KOPT-K1 (cell line): ENCODE results near the gene GABRB3.

Source experiments
- H3K27ac ChIP-seq: fragments of 200-600 bp; sonication (generic); 2 replicates; pipeline ENCODE4 v1.5.1; 2016; ENCODE audit warnings: antibody characterized with exemption, mild to moderate bottlenecking, low read depth, low read length; ENCODE audit not compliant: poor library complexity, severe bottlenecking
- H3K36me3 ChIP-seq: fragments of 200-600 bp; sonication (generic); 2 replicates; pipeline ENCODE4 v1.5.1; 2017; ENCODE audit warnings: antibody characterized with exemption, mild to moderate bottlenecking, low read length, moderate library complexity; ENCODE audit not compliant: insufficient read depth
- H3K9me3 ChIP-seq: fragments of 200-600 bp; sonication (generic); 2 replicates; pipeline ENCODE4 v1.5.1; 2017; ENCODE audit warnings: antibody characterized with exemption, low read length, mild to moderate bottlenecking; ENCODE audit not compliant: insufficient read depth, poor library complexity, severe bottlenecking

GABRB3 gene

DNA sequence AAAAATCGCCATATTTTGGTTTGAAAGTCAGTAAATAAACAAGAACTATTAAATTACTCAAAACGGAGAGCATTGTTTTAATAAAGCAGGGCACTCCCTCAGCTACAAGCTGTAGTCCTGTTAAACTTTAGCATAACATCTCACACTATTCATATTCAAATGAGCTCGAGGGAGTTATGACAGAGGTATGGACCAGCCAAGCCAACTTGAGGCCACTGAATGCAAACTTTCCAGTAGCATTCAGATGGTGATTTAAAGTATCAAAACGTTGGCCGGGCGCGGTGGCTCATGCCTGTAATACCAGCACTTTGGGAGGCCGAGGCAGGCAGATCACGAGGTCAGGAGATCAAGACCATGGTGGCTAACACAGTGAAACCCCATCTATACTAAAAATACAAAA is 132.9 kb downstream of the GABRB3 start:
- Histone ChIP-seq H3K9me3 (no peaks in the 10 kb centered on the region), H3K36me3 (no peaks in the 10 kb centered on the region), H3K27ac (no peak overlapping the region)

- Histone ChIP-seq H3K27ac (no peak overlapping the region), H3K9me3 (no peaks in the 10 kb centered on the region), H3K36me3 (no peaks in the 10 kb centered on the region)
Measured at GRCh38 chr15:26635614-26636013, 137.3 kb downstream of the GABRB3 start.

GRCh38 chr15:26635105-26635504 is 137.8 kb downstream of the GABRB3 start:
- Histone ChIP-seq H3K27ac (no peak overlapping the region), H3K9me3 (no peaks in the 10 kb centered on the region), H3K36me3 (no peaks in the 10 kb centered on the region)

DNA sequence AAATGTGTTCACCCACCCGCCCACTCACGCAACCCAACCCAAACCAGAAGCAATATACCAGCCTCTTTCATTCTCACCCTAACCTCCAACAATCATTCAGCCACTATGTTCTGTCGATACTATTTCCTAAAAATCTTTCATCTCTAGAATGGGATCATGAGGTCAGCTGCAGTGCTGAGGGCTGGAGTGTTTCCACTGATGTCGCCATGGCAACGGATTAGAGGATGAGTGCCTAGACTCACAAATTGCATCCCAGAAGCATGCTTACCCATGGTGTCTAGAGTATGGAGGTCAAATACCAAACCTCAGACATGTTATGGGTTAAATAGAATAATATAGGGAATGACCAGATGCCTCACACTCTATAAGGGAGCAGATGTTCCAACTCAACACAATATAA is 138.5 kb downstream of the GABRB3 start:
- H3K9me3 ChIP-seq, result no peaks in the 10 kb centered on the region
- H3K27ac ChIP-seq, result no peak overlapping the region
- H3K36me3 ChIP-seq, result no peaks in the 10 kb centered on the region

DNA sequence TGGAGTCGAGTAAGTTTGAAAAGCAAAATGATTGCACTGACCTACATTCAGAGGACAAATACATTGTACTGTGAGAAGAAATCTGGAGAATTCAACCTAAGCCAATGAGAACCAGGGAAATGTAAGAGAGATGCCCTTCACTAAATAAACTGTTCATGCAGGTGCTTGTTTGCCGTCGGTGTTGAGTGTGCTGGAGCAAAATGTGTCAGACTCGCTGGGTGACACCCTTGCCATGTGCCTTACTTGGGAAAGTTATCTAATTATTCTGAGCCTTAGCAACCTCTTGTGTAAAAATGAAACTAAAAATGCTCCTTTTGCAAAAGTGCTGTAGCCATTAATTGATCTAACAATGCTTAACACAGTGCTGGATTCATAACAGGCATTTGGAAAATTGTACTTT is 140.4 kb downstream of the GABRB3 start:
- no peaks in the 10 kb centered on the region for H3K36me3 ChIP-seq
- no peak overlapping the region for H3K27ac ChIP-seq
- H3K9me3 ChIP-seq, result no peaks in the 10 kb centered on the region

DNA sequence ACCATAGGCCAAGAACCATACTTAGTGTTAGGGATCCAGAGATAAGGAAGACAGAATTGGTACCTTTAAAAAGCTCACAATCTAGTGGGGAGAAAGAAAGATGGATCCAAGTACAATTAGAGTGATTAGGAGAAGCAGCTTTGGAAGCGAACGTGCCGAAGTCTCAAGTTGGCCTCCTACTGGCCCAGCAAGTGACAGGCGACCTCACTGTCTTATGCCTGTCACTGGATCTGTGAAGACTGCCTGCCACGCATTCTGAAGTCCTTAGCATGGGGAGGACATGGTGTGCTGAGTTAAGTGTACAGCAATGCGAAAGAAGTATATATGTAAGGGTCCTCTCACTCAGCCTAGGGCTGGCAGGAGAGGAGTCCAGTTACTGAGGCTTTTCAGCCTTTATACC is 141.0 kb downstream of the GABRB3 start:
- no peaks in the 10 kb centered on the region for H3K9me3 ChIP-seq
- no peak overlapping the region for H3K27ac ChIP-seq
- H3K36me3 ChIP-seq, result no peaks in the 10 kb centered on the region

- Histone ChIP-seq H3K36me3 (no peaks in the 10 kb centered on the region), H3K27ac (no peak overlapping the region), H3K9me3 (no peaks in the 10 kb centered on the region)
Measured at GRCh38 chr15:26630857-26631256, 142.0 kb downstream of the GABRB3 start.

GRCh38 chr15:26628879-26629529 is 143.9 kb downstream of the GABRB3 start:
- H3K9me3 ChIP-seq, result no peaks in the 10 kb centered on the region

GRCh38 chr15:26628071-26628470 is 144.8 kb downstream of the GABRB3 start:
- no peak overlapping the region for H3K27ac ChIP-seq
- H3K36me3 ChIP-seq, result no peaks in the 10 kb centered on the region
- H3K9me3 ChIP-seq, result no peaks in the 10 kb centered on the region

More at GRCh38 chr15:26628879-26629529, 143.9 kb downstream of the GABRB3 start:
- H3K36me3 ChIP-seq, result no peaks in the 10 kb centered on the region
- no peak overlapping the region for H3K27ac ChIP-seq

GRCh38 chr15:26624128-26624527 is 148.7 kb downstream of the GABRB3 start:
- Histone ChIP-seq H3K9me3 (no peaks in the 10 kb centered on the region), H3K27ac (no peak overlapping the region)

DNA sequence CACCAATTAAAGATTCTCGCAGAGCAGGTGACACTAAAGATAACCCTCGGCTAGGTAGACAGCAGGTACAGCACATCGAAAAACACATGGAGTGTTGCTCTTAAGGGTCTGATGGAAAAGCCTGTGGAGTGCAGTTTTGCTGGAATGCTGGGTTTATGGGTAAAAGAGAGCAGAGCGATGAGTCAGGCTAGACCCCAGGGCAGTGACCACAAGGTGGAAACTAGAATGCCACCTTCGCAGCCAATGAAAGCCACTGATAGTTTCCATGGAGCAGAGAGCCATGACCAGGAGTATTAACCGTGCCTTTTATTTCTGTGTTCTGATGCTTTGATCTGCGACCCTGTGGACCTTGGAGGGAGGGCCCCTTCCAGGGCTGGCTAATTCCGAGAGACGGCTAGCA is 149.8 kb downstream of the GABRB3 start:
- Histone ChIP-seq H3K36me3 (no peaks in the 10 kb centered on the region), H3K9me3 (no peaks in the 10 kb centered on the region), H3K27ac (no peak overlapping the region)

More at GRCh38 chr15:26624128-26624527, 148.7 kb downstream of the GABRB3 start:
- H3K36me3 ChIP-seq, result no peaks in the 10 kb centered on the region

DNA sequence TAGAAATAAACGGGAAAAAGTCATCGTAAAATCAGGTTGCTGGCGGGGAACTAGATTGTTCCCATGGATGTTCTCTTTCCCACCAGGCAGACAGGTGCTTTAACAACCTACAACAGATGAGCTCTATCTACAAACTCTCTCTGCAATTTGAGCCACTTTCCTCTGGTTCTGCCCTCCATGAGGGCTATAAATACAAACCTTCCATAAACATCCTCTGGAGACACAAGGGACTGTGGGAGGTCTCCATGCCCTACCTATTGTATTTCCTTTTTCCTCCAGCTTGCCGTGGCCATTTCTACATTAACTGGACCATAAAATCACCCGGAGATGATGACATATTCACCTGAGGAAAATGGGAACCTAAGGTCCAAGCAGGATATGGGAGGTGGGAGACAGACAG is 151.1 kb downstream of the GABRB3 start:
- no peak overlapping the region for H3K27ac ChIP-seq
- H3K9me3 ChIP-seq, result no peaks in the 10 kb centered on the region
- no peaks in the 10 kb centered on the region for H3K36me3 ChIP-seq

- Histone ChIP-seq H3K27ac (no peak overlapping the region), H3K9me3 (no peaks in the 10 kb centered on the region), H3K36me3 (no peaks in the 10 kb centered on the region)
Measured at GRCh38 chr15:26620528-26621458, 152.1 kb downstream of the GABRB3 start.

DNA sequence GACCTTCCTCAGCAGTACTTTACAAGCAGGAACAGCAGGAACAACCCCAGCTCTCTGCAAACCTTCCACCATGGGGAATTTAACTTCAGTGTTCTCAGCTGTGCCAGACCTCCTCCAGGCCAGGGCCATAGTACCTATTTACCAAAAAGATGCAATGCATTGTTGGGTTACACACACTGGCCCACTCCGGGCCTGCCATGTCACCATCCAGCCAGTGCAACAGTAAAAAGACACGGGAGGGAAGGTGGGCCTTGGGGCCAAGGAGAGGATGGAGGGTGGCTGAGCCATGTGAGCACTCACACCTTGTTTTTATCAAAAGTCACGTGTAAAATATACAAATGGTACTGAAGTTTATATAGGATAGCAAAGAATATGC is 157.0 kb downstream of the GABRB3 start:
- no peaks in the 10 kb centered on the region for H3K36me3 ChIP-seq
- H3K27ac ChIP-seq, result no peak overlapping the region
- no peaks in the 10 kb centered on the region for H3K9me3 ChIP-seq

- no peak overlapping the region for H3K27ac ChIP-seq
- H3K36me3 ChIP-seq, result no peaks in the 10 kb centered on the region
- peaks cover 5% of the 10 kb centered on the region for H3K9me3 ChIP-seq
Measured at GRCh38 chr15:26615188-26615926, 157.5 kb downstream of the GABRB3 start.
